Upper lobe of right lung (tissue), 1 donor: Measurements from ENCODE around the gene SMAD6. TPM values are rescaled to one million over a fixed set of nuclear protein-coding genes. Genes with fewer than 3 reads are reported as not detected.

Experiments used
- ATAC-seq: fragments of 200-7000 bp; cut with Tn5 transposase; one replicate; pipeline ENCODE4 v1.9.1; 2020; ENCODE audit warnings: mild to moderate bottlenecking, moderate library complexity
- DNase-seq: peaks from one replicate; pipeline ENCODE4 v3.0.0-alpha.2; 2020
- H3K27ac ChIP-seq: fragments of 200-600 bp; one replicate; pipeline ENCODE4 v1.8.0; 2022
- H3K27me3 ChIP-seq: fragments of 200-600 bp; one replicate; pipeline ENCODE4 v1.8.0; 2022; ENCODE audit warnings: mild to moderate bottlenecking
- H3K36me3 ChIP-seq: fragments of 200-600 bp; one replicate; pipeline ENCODE4 v1.8.0; 2022
- H3K4me1 ChIP-seq: fragments of 200-600 bp; one replicate; pipeline ENCODE4 v1.8.0; 2022
- H3K4me3 ChIP-seq: fragments of 200-600 bp; one replicate; pipeline ENCODE4 v1.8.0; 2022; ENCODE audit warnings: mild to moderate bottlenecking
- H3K9me3 ChIP-seq: fragments of 200-600 bp; one replicate; pipeline ENCODE4 v1.8.0; 2022
- CTCF ChIP-seq: fragments of 200-600 bp; IDR thresholded peaks from one replicate; pipeline ENCODE4 v1.8.0; 2022; ENCODE audit warnings: antibody characterized with exemption
- intact Hi-C: fragments of 100-400 bp; cut with DNase I; formaldehyde crosslinking; loops from one replicate; pipeline ENCODE4 v1.11.0; 2022
- total RNA-seq: library from RNA; stranded (reverse); fragmentation: NEBNext Ultra II Directional; extraction: Animal tissue kit (Norgen Biotek cat#: 25700); gene quantifications from one replicate; pipeline ENCODE4 v1.2.1, GENCODE V29; 2021
- donor health status: DM: no; HTN: yes; CAD: no; lungs with severe emphysema.

Gene SMAD6
- total RNA-seq, 1 donor from 2014 or later = 167 TPM

DNA sequence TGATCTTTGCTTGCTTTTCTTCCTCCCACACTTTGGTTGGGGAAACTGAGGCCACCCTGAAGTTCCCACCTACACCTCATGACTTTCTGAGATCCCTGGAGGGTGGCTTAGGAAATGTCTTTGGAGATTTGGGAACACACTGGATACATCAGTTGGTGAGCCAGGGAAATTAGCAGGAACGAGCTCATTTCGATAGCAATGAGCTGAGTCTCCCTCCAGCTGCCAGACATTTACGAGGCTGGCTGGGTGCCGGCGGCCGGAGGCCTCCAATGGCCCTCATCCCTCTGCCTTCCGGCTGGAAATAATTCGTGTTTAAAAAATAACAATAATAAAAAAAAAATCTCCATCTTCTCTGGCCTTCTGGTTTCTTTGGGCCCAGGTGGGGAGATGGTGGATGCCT, 38.8 kb downstream of the SMAD6 start:
- ATAC-seq (no peak), DNase-seq (peak; percentile 59)
- H3K4me3 ChIP-seq = no peak overlapping the region
- H3K27me3 ChIP-seq = no peaks in the 10 kb centered on the region
- TF ChIP-seq CTCF = no peak
- no peaks in the 10 kb centered on the region for H3K36me3 ChIP-seq
- H3K27ac ChIP-seq = no peak overlapping the region
- intact Hi-C loops = no loop called here
- H3K4me1 ChIP-seq = peaks cover 70% of the 10 kb centered on the region
- H3K9me3 ChIP-seq = no peaks in the 10 kb centered on the region

DNA sequence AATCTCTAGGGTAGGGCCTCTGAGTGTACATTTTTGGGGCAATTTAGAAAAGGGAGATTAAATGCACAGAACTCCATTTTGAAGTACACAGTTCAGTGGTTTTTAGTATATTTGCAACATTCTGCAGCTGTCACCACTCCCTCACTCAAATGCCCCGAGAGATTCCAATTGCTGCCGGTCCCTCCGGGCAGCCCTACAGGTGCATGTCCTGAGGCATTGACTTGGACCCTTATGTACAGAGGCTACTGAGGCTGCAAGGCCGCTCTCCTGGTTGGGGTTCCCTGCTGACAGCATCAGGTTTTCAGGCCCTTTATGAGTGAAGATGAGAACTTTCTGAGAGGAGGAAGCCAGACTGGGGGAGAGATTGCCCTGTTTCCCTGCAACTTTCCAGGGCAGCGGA, 39.6 kb downstream of the SMAD6 start:
- no peak overlapping the region for H3K27ac ChIP-seq
- no peak overlapping the region for H3K4me3 ChIP-seq
- H3K4me1 ChIP-seq = peaks cover 71% of the 10 kb centered on the region
- no peaks in the 10 kb centered on the region for H3K36me3 ChIP-seq
- no peak for TF ChIP-seq CTCF
- ATAC-seq (no peak), DNase-seq (no peak)
- no peaks in the 10 kb centered on the region for H3K27me3 ChIP-seq
- H3K9me3 ChIP-seq = no peaks in the 10 kb centered on the region
- intact Hi-C loops = no loop called here

- ATAC-seq (no peak), DNase-seq (no peak)
- no peaks in the 10 kb centered on the region for H3K36me3 ChIP-seq
- no peak overlapping the region for H3K4me3 ChIP-seq
- no peak overlapping the region for H3K27ac ChIP-seq
- H3K4me1 ChIP-seq = peaks cover 70% of the 10 kb centered on the region
- H3K27me3 ChIP-seq = no peaks in the 10 kb centered on the region
- no peaks in the 10 kb centered on the region for H3K9me3 ChIP-seq
- TF ChIP-seq CTCF = no peak
- intact Hi-C loops = no loop called here
Measured at GRCh38 chr15:66742286-66742685, 40.2 kb downstream of the SMAD6 start.

DNA sequence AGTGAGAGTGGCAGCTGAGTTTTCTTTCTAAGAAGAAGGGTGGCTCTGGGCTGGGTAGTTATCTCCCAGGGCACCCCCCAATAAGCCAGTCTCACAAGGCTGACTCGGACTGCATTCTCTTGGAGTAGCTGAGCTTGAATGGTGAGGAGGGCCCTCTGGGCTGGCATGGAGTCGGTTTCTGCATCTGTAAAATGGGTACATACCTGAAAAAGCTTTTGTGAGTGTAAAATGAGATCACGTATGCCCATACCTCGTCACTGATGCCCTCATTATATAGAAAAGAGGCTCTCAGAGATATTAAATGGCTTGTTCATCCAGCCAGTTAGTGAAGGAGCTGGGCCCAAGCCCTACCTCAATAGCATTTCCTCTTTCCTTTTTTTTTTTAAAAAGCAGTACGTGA, 41.2 kb downstream of the SMAD6 start:
- Histone ChIP-seq H3K36me3 (no peaks in the 10 kb centered on the region), H3K4me1 (peaks cover 72% of the 10 kb centered on the region), H3K27ac (no peak overlapping the region), H3K9me3 (no peaks in the 10 kb centered on the region), H3K4me3 (no peak overlapping the region), H3K27me3 (no peaks in the 10 kb centered on the region)
- TF ChIP-seq CTCF = no peak
- DNase-seq (no peak), ATAC-seq (no peak)
- intact Hi-C loops = no loop called here

DNA sequence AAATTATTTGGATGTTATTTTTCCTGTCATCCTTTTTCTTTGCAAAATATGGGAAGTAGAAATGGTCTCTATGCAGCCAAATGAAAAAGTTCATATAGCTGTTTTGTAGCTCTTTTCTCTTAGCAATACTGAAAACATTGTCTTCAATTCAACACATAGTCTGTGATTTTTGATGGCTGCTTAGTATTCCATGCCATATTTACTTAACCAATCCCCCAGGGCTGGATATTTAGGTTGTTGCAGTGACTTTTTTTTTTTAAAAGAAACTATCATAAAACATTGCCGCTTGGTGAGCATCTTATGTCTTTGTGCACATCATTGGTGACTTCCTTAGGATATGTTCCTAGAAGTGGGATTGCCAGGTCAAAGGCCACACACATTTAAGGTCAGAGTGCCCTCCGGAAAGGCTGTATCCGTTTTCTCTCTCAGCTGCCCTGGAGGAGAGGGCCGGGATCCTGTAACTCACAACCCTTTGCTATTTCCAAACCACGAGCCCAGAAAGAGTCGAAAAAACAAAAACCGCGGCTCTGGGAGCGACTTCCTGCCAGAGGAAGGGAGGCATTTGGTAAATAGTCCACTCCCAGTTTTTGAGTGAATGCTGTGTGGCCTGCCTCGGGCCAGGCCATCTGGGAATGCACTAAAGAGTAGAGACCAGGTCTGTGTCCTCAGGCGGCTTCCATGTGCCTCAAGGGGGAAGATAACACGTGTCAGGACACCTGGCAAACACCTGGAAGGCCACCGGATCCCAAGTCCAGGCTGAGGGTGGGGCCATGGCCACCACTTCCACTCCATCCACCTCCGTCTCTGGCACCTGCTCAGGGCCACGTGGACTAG, 41.9 kb downstream of the SMAD6 start:
- DNase-seq = peak; percentile 64
- Histone ChIP-seq H3K9me3 (no peaks in the 10 kb centered on the region), H3K36me3 (no peaks in the 10 kb centered on the region), H3K4me1 (peaks cover 75% of the 10 kb centered on the region), H3K27ac (peak overlapping the region; percentile 65), H3K27me3 (no peaks in the 10 kb centered on the region), H3K4me3 (no peak overlapping the region)
- intact Hi-C loops = no loop called here
- peak; percentile 38 for ATAC-seq
- no peak for TF ChIP-seq CTCF
